Lower leg skin (tissue), 3 donors: ENCODE data around the gene KIF26B.

ENCODE experiments used
- POLR2A ChIP-seq, 2 donors: fragments of 450-650 bp; IDR thresholded peaks; one replicate each; pipeline ENCODE4 v1.6.1; 2016 to 2017; ENCODE audit warnings: antibody characterized with exemption in 2 of 2, mild to moderate bottlenecking in 1 of 2, moderate library complexity in 1 of 2
- TF ChIP-seq, protein P1 (sequence below), 3 donors: fragments of 450-650 bp; IDR thresholded peaks; one replicate each; pipeline ENCODE4 v1.5.1; 2016; ENCODE audit warnings: antibody characterized with exemption in 3 of 3, mild to moderate bottlenecking in 3 of 3, moderate library complexity in 2 of 3

DNA sequence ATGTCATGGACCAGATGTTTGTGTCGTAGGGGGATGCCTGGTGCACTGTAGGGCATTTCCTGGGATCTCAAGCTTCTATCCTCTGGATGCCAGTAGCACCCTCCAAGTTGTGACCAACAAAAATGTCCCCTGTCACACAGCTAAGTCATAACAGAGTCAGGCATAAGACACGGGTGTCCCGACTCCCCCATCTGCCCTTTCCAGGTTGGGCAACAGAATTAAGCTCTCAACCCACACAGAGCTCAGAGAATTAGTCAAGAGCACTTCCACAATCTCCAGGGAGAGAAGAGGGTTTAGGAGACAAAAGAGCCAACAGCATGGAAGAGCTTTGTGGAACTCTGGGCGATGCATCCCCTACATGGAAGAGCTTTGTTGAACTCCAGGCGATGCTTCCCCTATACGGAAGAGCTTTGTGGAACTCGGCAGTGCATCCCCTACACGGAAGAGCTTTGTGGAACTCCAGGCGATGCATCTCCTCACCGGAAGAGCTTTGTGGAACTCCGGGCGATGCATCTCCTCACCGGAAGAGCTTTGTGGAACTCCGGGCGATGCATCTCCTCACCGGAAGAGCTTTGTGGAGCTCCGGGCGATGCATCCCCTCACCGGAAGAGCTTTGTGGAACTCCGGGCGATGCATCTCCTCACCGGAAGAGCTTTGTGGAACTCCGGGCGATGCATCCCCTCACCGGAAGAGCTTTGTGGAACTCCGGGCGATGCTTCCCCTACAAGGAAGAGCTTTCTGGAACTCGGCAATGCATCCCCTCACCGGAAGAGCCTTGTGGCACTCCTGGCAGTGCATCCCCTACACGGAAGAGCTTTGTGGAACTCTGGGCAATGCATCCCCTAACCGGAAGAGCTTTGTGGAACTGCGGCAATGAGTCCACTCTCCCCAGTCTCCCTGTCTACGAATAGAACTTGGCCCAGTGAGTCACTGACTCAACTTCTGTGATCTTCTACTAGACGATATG lies 422.7 kb downstream of the KIF26B start:
- TF ChIP-seq, protein P1, sequence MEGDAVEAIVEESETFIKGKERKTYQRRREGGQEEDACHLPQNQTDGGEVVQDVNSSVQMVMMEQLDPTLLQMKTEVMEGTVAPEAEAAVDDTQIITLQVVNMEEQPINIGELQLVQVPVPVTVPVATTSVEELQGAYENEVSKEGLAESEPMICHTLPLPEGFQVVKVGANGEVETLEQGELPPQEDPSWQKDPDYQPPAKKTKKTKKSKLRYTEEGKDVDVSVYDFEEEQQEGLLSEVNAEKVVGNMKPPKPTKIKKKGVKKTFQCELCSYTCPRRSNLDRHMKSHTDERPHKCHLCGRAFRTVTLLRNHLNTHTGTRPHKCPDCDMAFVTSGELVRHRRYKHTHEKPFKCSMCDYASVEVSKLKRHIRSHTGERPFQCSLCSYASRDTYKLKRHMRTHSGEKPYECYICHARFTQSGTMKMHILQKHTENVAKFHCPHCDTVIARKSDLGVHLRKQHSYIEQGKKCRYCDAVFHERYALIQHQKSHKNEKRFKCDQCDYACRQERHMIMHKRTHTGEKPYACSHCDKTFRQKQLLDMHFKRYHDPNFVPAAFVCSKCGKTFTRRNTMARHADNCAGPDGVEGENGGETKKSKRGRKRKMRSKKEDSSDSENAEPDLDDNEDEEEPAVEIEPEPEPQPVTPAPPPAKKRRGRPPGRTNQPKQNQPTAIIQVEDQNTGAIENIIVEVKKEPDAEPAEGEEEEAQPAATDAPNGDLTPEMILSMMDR (IDR thresholded peaks at IDR 0.05) = no peak
- TF ChIP-seq POLR2A (IDR thresholded peaks at IDR 0.05) = no peak
